ENCODE measurements around the gene ZFP91. TPM values are rescaled to one million over a fixed set of nuclear protein-coding genes. Genes with fewer than 3 reads are reported as not detected.

ZFP91 gene
- total RNA-seq, 1 donor from 2014 or later: 52.9 TPM

- peaks cover 39% of the 10 kb centered on the region for H3K4me1 Mint-ChIP-seq
- CTCF ChIA-PET: interaction anchor here (0.8 kb wide), 1 partner anchor 31 kb away, joined by 3 read pairs; no protein-coding TSS in a partner anchor
Observed at GRCh38 chr11:58594826-58595225, 16.0 kb downstream of the ZFP91 start.

GRCh38 chr11:58596621-58597020, 17.8 kb downstream of the ZFP91 start:
- intact Hi-C loops (cut with micrococcal nuclease): no loop called here
- DNase-seq (no peak), ATAC-seq (ENCODE audit: low read depth) (no peak)
- Mint-ChIP-seq H3K27ac (no peak overlapping the region), H3K4me1 (peaks cover 52% of the 10 kb centered on the region), H3K9me3 (no peaks in the 10 kb centered on the region), H3K27me3 (no peaks in the 10 kb centered on the region), H3K4me3 (no peak overlapping the region), H3K36me3 (ENCODE audit: low read depth) (peaks cover 45% of the 10 kb centered on the region)
- POLR2A ChIA-PET: no interaction called here
- CTCF ChIA-PET: no interaction called here
- TF ChIP-seq, protein P1, sequence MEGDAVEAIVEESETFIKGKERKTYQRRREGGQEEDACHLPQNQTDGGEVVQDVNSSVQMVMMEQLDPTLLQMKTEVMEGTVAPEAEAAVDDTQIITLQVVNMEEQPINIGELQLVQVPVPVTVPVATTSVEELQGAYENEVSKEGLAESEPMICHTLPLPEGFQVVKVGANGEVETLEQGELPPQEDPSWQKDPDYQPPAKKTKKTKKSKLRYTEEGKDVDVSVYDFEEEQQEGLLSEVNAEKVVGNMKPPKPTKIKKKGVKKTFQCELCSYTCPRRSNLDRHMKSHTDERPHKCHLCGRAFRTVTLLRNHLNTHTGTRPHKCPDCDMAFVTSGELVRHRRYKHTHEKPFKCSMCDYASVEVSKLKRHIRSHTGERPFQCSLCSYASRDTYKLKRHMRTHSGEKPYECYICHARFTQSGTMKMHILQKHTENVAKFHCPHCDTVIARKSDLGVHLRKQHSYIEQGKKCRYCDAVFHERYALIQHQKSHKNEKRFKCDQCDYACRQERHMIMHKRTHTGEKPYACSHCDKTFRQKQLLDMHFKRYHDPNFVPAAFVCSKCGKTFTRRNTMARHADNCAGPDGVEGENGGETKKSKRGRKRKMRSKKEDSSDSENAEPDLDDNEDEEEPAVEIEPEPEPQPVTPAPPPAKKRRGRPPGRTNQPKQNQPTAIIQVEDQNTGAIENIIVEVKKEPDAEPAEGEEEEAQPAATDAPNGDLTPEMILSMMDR (IDR thresholded peaks at IDR 0.05): no peak

More at GRCh38 chr11:58594826-58595225, 16.0 kb downstream of the ZFP91 start:
- Mint-ChIP-seq H3K4me3 (no peak overlapping the region), H3K36me3 (ENCODE audit: low read depth) (peaks cover 49% of the 10 kb centered on the region), H3K9me3 (no peaks in the 10 kb centered on the region), H3K27me3 (no peaks in the 10 kb centered on the region), H3K27ac (no peak overlapping the region)
- intact Hi-C loops (cut with micrococcal nuclease): no loop called here
- POLR2A ChIA-PET: interaction anchor here (0.7 kb wide), 1 partner anchor 72 kb away, joined by 3 read pairs; no protein-coding TSS in a partner anchor
- TF ChIP-seq, protein P1 (IDR thresholded peaks at IDR 0.05): no peak
- no peak for DNase-seq
- ATAC-seq (ENCODE audit: low read depth): no peak

GRCh38 chr11:58597486-58598144, 18.8 kb downstream of the ZFP91 start:
- POLR2A ChIA-PET: no interaction called here
- DNase-seq: no peak
- CTCF ChIA-PET: interaction anchor here (0.8 kb wide), 1 partner anchor 32 kb away, joined by 3 read pairs; no protein-coding TSS in a partner anchor
- no peaks in the 10 kb centered on the region for H3K9me3 Mint-ChIP-seq
- ATAC-seq (ENCODE audit: low read depth): no peak
- peaks cover 47% of the 10 kb centered on the region for H3K36me3 Mint-ChIP-seq (ENCODE audit: low read depth)
- peaks cover 54% of the 10 kb centered on the region for H3K4me1 Mint-ChIP-seq
- intact Hi-C loops (cut with micrococcal nuclease): no loop called here
- no peak overlapping the region for H3K27ac Mint-ChIP-seq
- TF ChIP-seq, protein P1 (IDR thresholded peaks at IDR 0.05): no peak
- H3K4me3 Mint-ChIP-seq: no peak overlapping the region
- H3K27me3 Mint-ChIP-seq: no peaks in the 10 kb centered on the region

DNA sequence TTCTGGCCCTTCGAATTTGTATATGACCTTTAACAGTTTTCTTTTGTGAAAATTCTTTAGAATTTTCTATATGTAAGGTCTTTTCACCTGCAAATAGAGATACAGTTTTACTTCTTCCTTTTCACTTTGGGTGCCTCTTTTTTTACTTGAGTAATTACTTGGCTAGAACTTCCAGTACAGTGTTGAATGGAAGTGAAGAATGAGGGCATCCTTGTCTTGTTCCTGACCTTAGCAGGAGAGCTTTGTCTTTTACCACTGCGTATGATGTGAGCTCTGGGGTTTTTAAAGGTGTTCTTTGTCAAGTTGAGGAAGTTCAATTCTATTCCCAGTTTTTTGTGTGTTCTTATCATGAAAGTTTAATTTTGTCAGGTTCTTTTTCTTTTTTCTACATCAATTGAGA, 21.6 kb downstream of the ZFP91 start:
- POLR2A ChIA-PET: interaction anchor here (1.5 kb wide), 1 partner anchor 23 kb away, joined by 3 read pairs; no protein-coding TSS in a partner anchor
- no peak overlapping the region for H3K27ac Mint-ChIP-seq

More for the DNA sequence above, 21.6 kb downstream of the ZFP91 start:
- ATAC-seq (ENCODE audit: low read depth): no peak
- Mint-ChIP-seq H3K4me1 (peaks cover 67% of the 10 kb centered on the region), H3K36me3 (ENCODE audit: low read depth) (peaks cover 54% of the 10 kb centered on the region), H3K4me3 (no peak overlapping the region), H3K9me3 (no peaks in the 10 kb centered on the region), H3K27me3 (no peaks in the 10 kb centered on the region)
- TF ChIP-seq, protein P1 (IDR thresholded peaks at IDR 0.05): no peak
- CTCF ChIA-PET: no interaction called here
- intact Hi-C loops (cut with micrococcal nuclease): no loop called here
- DNase-seq: no peak
